B cell (primary cell): ENCODE results near the gene COX6B1.

Experiments
- CTCF ChIP-seq: fragments of 200-600 bp; IDR thresholded peaks from one replicate; pipeline ENCODE4 v1.8.0; 2022; ENCODE audit warnings: antibody characterized with exemption, mild to moderate bottlenecking
- EZH2 ChIP-seq: IDR thresholded peaks from 2 replicates; pipeline ENCODE4 v1.6.1; 2012; ENCODE audit warnings: borderline replicate concordance, low read depth, mild to moderate bottlenecking, moderate library complexity, low read length; ENCODE audit not compliant: insufficient read depth, poor library complexity, severe bottlenecking

GRCh38 chr19:35628264-35628564, 19.9 kb upstream of the COX6B1 start:
- TF ChIP-seq CTCF (no peak), EZH2 (no peak)
